GM08714 (cell line): ENCODE measurements around the gene OTUD5.
"Not testable (repeated sequence)": the region's sequence is repeated elsewhere in the genome, so short reads cannot be mapped to it uniquely, and the experiment has no call there.

Experiments
- H3K4me3 ChIP-seq: fragments of 200-500 bp; sonication (Bioruptor generic); 2 replicates; pipeline ENCODE4 v1.5.1; 2014; ENCODE audit warnings: mild to moderate bottlenecking, low read length, inconsistent platforms
- ZNF274 ChIP-seq: IDR thresholded peaks from 2 replicates; pipeline ENCODE4 v1.6.1; 2012; ENCODE audit warnings: mild to moderate bottlenecking, low read depth, low read length

Gene OTUD5

DNA sequence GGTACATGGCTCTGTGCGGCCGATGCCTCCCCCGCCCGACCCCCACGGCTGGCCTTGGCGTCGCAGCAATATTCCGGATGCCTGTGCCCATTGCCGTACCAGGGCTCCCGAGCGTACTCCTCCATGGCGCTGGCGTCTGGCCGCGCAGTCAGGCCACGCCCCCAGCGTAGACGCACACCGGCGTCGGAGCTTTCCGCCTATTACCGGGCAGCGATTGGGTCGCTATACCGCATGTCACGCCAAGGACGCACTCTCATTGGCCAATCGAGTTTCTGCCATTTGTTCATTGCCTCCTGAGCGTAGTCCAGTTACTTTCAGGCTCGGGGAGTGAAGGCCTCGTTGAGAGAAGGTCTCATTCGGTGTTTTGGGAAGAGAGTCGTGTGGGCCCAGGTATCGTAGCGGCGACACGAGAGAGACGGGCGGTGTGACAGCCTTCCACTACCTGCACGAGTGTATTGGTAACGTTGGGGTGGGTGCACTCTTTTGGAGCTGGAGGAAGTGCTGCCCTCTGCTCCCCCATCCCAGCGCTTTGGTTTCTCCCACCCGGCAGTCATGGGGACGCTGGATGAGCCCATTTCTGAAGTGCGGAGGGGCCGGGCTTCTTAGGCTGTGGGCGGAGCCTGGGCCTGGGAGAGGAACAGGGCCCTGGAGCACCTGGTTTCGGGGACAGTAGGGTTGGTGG lies 59.6 kb downstream of the OTUD5 start, which contains the start of the genes PQBP1 and TIMM17B:
PQBP1 (plus strand) TSS at position 306 of the 682 bp plus-strand sequence. CDS start 580 bp downstream, outside the sequence.
TIMM17B (minus strand) TSS at position 144 of the 682 bp plus-strand sequence; CDS start at position 125, 19 bp downstream.
- TF ChIP-seq ZNF274: no peak
- peak within 1 kb of the TSS; percentile 84 for H3K4me3 ChIP-seq

- H3K4me3 ChIP-seq: peak overlapping the region; percentile 80
- no peak for TF ChIP-seq ZNF274
Measured at GRCh38 chrX:48897157-48897624, 60.2 kb downstream of the OTUD5 start.

GRCh38 chrX:48896611-48897011 lies 60.8 kb downstream of the OTUD5 start:
- H3K4me3 ChIP-seq: peak overlapping the region; percentile 80
- TF ChIP-seq ZNF274: no peak

- H3K4me3 ChIP-seq: no peak overlapping the region
- no peak for TF ChIP-seq ZNF274
Measured at GRCh38 chrX:48894891-48895290, 62.5 kb downstream of the OTUD5 start.

GRCh38 chrX:48893556-48894348 lies 63.7 kb downstream of the OTUD5 start:
- H3K4me3 ChIP-seq: no peak overlapping the region
- no peak for TF ChIP-seq ZNF274

DNA sequence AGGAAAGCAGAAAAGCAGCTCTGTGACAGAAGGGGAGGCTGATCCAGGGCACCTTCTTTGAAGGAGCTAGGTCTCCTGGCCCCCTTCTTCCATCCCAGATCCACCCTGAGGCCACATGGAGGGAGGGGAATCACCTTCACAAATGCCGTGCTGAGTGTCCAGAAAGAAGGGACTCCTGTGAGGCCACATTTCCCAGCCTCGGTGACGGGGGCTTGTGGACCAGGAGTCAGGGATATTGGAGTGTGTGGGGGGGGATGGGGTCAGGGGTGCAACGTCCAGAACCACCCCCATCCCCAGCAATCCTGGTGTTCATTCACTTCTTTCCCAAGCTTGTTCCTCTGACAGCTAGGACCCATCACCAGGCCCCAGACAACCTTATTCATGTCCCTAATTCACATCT lies 64.5 kb downstream of the OTUD5 start:
- no peak overlapping the region for H3K4me3 ChIP-seq
- TF ChIP-seq ZNF274: no peak

GRCh38 chrX:48891402-48892288 lies 65.8 kb downstream of the OTUD5 start:
- no peak for TF ChIP-seq ZNF274

GRCh38 chrX:48890934-48891401 lies 66.4 kb downstream of the OTUD5 start:
- no peak for TF ChIP-seq ZNF274
- peak overlapping the region; percentile 22; the same call in 1 of the 2 replicates for H3K4me3 ChIP-seq

More at GRCh38 chrX:48891402-48892288, 65.8 kb downstream of the OTUD5 start:
- H3K4me3 ChIP-seq: peak overlapping the region; percentile 22; the same call in 1 of the 2 replicates

DNA sequence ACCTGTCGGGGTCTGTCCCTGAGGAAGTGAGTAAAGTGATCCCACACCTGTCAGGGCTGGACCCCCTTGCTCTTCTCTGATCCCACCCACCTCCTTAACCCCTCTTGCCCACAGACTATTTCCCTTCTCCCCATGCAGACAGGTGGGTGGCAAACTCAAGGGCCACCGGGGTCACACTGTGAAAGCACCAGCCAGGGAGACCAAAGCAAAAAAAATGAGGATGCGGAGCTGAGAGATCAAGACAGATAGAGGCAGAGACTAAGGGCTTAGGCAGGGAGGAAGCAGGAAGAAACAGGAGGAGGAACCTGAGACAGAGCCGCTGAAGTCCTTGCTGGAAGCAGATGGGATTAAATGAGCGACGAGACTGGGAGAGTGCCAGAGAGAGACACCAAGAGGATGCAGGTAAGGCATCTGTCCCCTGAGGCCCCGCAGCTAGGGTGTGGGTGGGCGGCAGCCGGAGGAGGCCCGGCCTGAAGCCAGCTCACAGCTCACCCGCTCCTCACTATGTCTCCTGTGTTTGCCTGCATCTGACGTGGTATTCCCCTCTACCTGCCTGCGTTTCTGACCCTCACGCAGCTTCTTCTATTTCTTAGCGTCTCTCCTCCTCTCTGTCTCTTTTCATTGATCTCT lies 67.0 kb downstream of the OTUD5 start:
- peak overlapping the region; percentile 22; the same call in 1 of the 2 replicates for H3K4me3 ChIP-seq
- no peak for TF ChIP-seq ZNF274

- not testable (repeated sequence) for H3K4me3 ChIP-seq
Measured at GRCh38 chrX:48886586-48886985, 70.8 kb downstream of the OTUD5 start.

DNA sequence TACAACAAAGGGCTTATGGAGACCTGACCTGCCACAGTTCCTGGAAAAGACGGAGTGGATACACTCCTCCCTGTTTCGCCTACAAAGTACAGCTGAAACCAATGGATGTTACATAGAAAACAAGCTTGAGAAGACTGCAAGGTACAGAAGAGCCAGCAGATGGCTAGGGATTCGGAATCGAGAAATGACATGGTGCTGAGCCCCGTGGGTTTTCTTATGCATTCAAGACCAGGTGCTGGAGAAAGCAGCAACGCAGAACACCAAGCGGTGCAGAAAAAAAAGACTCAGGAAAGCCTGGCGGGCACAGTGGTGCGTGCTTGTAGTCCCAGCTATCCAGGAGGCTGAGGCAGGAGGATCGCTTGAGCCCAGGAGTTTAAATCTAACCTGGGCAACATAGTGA lies 73.7 kb downstream of the OTUD5 start:
- TF ChIP-seq ZNF274: no peak
- H3K4me3 ChIP-seq: no peak overlapping the region

DNA sequence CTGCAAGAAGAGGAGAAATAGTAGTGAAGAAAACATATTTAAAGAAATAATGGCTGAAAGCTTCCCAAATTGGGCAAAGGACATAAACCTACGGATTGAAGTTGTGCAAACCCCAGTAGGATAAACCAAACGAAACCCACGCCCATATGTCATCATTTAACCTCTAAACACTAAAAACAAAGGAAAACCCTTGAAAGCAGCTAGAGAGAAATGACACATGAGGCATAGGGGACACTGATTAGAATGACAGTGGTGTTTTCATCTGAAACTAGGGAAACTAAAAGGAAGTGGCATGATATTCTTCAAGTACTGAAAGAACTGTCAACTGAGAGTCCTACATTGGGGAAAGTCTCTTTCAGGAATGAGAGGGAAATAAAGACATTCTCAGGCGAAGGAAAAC lies 80.5 kb downstream of the OTUD5 start:
- H3K4me3 ChIP-seq: not testable (repeated sequence)
